Natural killer cell (primary cell): Measurements from ENCODE around the gene TMEM190. TPM values are rescaled to one million over a fixed set of nuclear protein-coding genes. Genes with fewer than 3 reads are reported as not detected.

ENCODE experiments used
- ATAC-seq, 3 donors: fragments of 150-1000 bp in 2 of 3; fragments of 200-7000 bp in 1 of 3; cut with Tn5 transposase; 1 replicate in 1 of 3; 2 replicates in 2 of 3; pipeline ENCODE4 v1.10.0; 2021; ENCODE audit warnings: mild to moderate bottlenecking in 2 of 3, moderate library complexity in 2 of 3
- DNase-seq, 2 donors: peaks; one replicate each; pipeline versions ENCODE4 v3.0.0 to v3.0.0-alpha.2; 2013 to 2021; ENCODE audit warnings: mixed read lengths in 1 of 2
- H3K27ac ChIP-seq: one replicate; pipeline ENCODE4 v1.5.1; 2013; ENCODE audit warnings: mild to moderate bottlenecking, low read length
- H3K27me3 ChIP-seq: one replicate; pipeline ENCODE4 v1.6.1; 2013; ENCODE audit warnings: low read length; ENCODE audit not compliant: control insufficient read depth, insufficient read depth
- H3K36me3 ChIP-seq: one replicate; pipeline ENCODE4 v1.6.1; 2013; ENCODE audit warnings: low read length; ENCODE audit not compliant: control insufficient read depth, insufficient read depth
- H3K4me1 ChIP-seq: one replicate; pipeline ENCODE4 v1.6.1; 2013; ENCODE audit warnings: low read length; ENCODE audit not compliant: control insufficient read depth, insufficient read depth
- H3K4me3 ChIP-seq: one replicate; pipeline ENCODE4 v1.5.1; 2013; ENCODE audit warnings: low read length
- H3K9me3 ChIP-seq: one replicate; pipeline ENCODE4 v1.6.1; 2013; ENCODE audit warnings: low read length; ENCODE audit not compliant: control insufficient read depth, insufficient read depth
- H3K27ac Mint-ChIP-seq, 2 donors: one replicate each; pipeline ENCODE4 v1.8.0; 2022; ENCODE audit warnings: mild to moderate bottlenecking in 2 of 2, mixed read lengths in 2 of 2, moderate library complexity in 1 of 2
- H3K27me3 Mint-ChIP-seq, 2 donors: one replicate each; pipeline ENCODE4 v1.8.0; 2022; ENCODE audit warnings: low read depth in 2 of 2, mixed read lengths in 2 of 2
- H3K36me3 Mint-ChIP-seq: one replicate; pipeline ENCODE4 v1.8.0; 2022; ENCODE audit warnings: mixed read lengths
- H3K4me1 Mint-ChIP-seq, 2 donors: one replicate each; pipeline ENCODE4 v1.8.0; 2022; ENCODE audit warnings: mixed read lengths in 2 of 2
- H3K4me3 Mint-ChIP-seq: one replicate; pipeline ENCODE4 v1.8.0; 2022; ENCODE audit warnings: mild to moderate bottlenecking, moderate library complexity, mixed read lengths
- H3K9me3 Mint-ChIP-seq, 2 donors: one replicate each; pipeline ENCODE4 v1.8.0; 2022; ENCODE audit warnings: mixed read lengths in 2 of 2
- CTCF ChIP-seq: fragments of 200-600 bp; IDR thresholded peaks from one replicate; pipeline ENCODE4 v1.8.0; 2022; ENCODE audit warnings: antibody characterized with exemption
- WGBS: methylation state at CpG from one replicate; pipeline ENCODE4 v1.1.7; 2013; ENCODE audit warnings: missing lambda C conversion rate; ENCODE audit not compliant: insufficient coverage; 5-methylcytosine and 5-hydroxymethylcytosine counted together
- intact Hi-C: fragments of 100-400 bp; cut with micrococcal nuclease; formaldehyde crosslinking; loops from one replicate; pipeline ENCODE4 v1.14.2; 2022
- total RNA-seq, 4 donors: library from RNA; stranded (reverse); fragments of 120-200 nt in 1 of 4; gene quantifications; one replicate each; pipeline versions ENCODE4 v1.2.3 to v1.2.4, GENCODE V29; 2013 to 2022

Gene TMEM190
- total RNA-seq, 3 donors from 2014 or later (not counting 1 experiment from before 2014, with no cell fraction given): not detected

GRCh38 chr19:55377356-55378131 lies 918 bp downstream of the TMEM190 start:
- Mint-ChIP-seq H3K9me3 (no peaks in the 10 kb centered on the region), H3K36me3 (no peaks in the 10 kb centered on the region), H3K27me3 (peaks cover 7 to 14% of the 10 kb centered on the region in 2 donors), H3K4me3 (no peak overlapping the region), H3K4me1 (peaks cover 9 to 11% of the 10 kb centered on the region in 2 donors), H3K27ac (no peak overlapping the region)
- intact Hi-C loops: no loop called here
- no peaks in the 10 kb centered on the region for H3K4me1 ChIP-seq
- H3K27me3 ChIP-seq: peaks cover 29% of the 10 kb centered on the region
- no peak for DNase-seq
- ATAC-seq: no peak
- no peaks in the 10 kb centered on the region for H3K9me3 ChIP-seq
- WGBS: 67% methylated on average over 43 of the region's 43 CpGs
- H3K36me3 ChIP-seq: no peaks in the 10 kb centered on the region
- no peak overlapping the region for H3K27ac ChIP-seq
- H3K4me3 ChIP-seq: no peak overlapping the region
- TF ChIP-seq CTCF: no peak

- H3K27me3 Mint-ChIP-seq: peaks cover 0 to 8% of the 10 kb centered on the region in 2 donors
- ATAC-seq: no peak
- intact Hi-C loops: no loop called here
- H3K4me1 Mint-ChIP-seq: peaks cover 16 to 20% of the 10 kb centered on the region in 2 donors
- peaks cover 9% of the 10 kb centered on the region for H3K4me1 ChIP-seq
- no peaks in the 10 kb centered on the region for H3K9me3 ChIP-seq
- H3K36me3 ChIP-seq: no peaks in the 10 kb centered on the region
- no peak overlapping the region for H3K27ac Mint-ChIP-seq
- WGBS: 92% methylated on average over 11 of the region's 11 CpGs
- H3K36me3 Mint-ChIP-seq: no peaks in the 10 kb centered on the region
- peaks cover 22% of the 10 kb centered on the region for H3K27me3 ChIP-seq
- H3K4me3 Mint-ChIP-seq: no peak overlapping the region
- no peak for DNase-seq
- no peak for TF ChIP-seq CTCF
- no peaks in the 10 kb centered on the region for H3K9me3 Mint-ChIP-seq
- no peak overlapping the region for H3K4me3 ChIP-seq
- H3K27ac ChIP-seq: no peak overlapping the region
These were observed 2.5 kb downstream of the TMEM190 start for GRCh38 chr19:55379174-55379573.

GRCh38 chr19:55382013-55382412 lies 5.4 kb downstream of the TMEM190 start:
- intact Hi-C loops: no loop called here
- no peaks in the 10 kb centered on the region for H3K9me3 ChIP-seq
- peaks cover 2% of the 10 kb centered on the region for H3K27me3 ChIP-seq
- H3K27ac ChIP-seq: no peak overlapping the region
- Mint-ChIP-seq H3K27me3 (no peaks in the 10 kb centered on the region), H3K9me3 (no peaks in the 10 kb centered on the region), H3K27ac (peak overlapping the region in 1 of 2 donors; percentile 78), H3K36me3 (no peaks in the 10 kb centered on the region), H3K4me3 (peak overlapping the region; percentile 88), H3K4me1 (peaks cover 38 to 48% of the 10 kb centered on the region in 2 donors)
- DNase-seq: no peak
- no peak for TF ChIP-seq CTCF
- H3K4me3 ChIP-seq: no peak overlapping the region
- WGBS: 95% methylated on average over 5 of the region's 5 CpGs
- H3K4me1 ChIP-seq: peaks cover 29% of the 10 kb centered on the region
- no peak for ATAC-seq
- peaks cover 3% of the 10 kb centered on the region for H3K36me3 ChIP-seq
